Heart left ventricle (tissue), 13 donors: ENCODE measurements around the gene CHCHD6.

Experiments
- CTCF ChIP-seq, 12 donors: fragments of 200-600 bp; sonication (generic) in 4 of 12; IDR thresholded peaks; one replicate each; pipeline versions ENCODE4 v1.5.0 to v1.8.0; 2018 to 2022; ENCODE audit warnings: antibody characterized with exemption in 12 of 12, mild to moderate bottlenecking in 5 of 12
- POLR2A ChIP-seq, 2 donors: fragments of 450-650 bp; IDR thresholded peaks; one replicate each; pipeline ENCODE4 v1.6.1; 2017; ENCODE audit warnings: antibody characterized with exemption in 2 of 2, mild to moderate bottlenecking in 2 of 2, moderate library complexity in 2 of 2
- donor health status: ischemic (EF 13 %, LVEDD 7.1; RV severe dilation, severe dysfunction).
- donor health status: DM: no; HTN: yes; CAD: no.
- donor health status: DM: no; HTN: no; CAD: no.
- donor health status: ischemic (EF 25% LVEDD 6.9; RV normal size, moderate dysfunction).
- donor health status: ischemic (EF 25% LVEDD 5.7; RV mildly dilated, moderate dysfunction).
- donor health status: ischemic (EF 35%, LVEDD 5.7; RV mildly dilated, moderate dysfunction).
- donor health status: nonischemic (EF 11% LVEDD 7.7; RV severe dilation, severe dysfunction).
- donor health status: DM: yes; HTN: yes; CAD: no.
- donor health status: PGD.
- donor health status: ischemic (EF 29% LVEDD 5.4; RV normal size, mild dysfunction).
- donor health status: nonischemic (EF 23%, LVEDD 6.1; RV moderate dilation, normal function).

- TF ChIP-seq POLR2A (IDR thresholded peaks at IDR 0.05): no peak
- TF ChIP-seq CTCF (IDR thresholded peaks at IDR 0.05): no peak
Measured at GRCh38 chr3:126797563-126797962, 93.5 kb downstream of the CHCHD6 start.
